ENCODE data around the gene RER1.

- TF ChIP-seq, protein P1, sequence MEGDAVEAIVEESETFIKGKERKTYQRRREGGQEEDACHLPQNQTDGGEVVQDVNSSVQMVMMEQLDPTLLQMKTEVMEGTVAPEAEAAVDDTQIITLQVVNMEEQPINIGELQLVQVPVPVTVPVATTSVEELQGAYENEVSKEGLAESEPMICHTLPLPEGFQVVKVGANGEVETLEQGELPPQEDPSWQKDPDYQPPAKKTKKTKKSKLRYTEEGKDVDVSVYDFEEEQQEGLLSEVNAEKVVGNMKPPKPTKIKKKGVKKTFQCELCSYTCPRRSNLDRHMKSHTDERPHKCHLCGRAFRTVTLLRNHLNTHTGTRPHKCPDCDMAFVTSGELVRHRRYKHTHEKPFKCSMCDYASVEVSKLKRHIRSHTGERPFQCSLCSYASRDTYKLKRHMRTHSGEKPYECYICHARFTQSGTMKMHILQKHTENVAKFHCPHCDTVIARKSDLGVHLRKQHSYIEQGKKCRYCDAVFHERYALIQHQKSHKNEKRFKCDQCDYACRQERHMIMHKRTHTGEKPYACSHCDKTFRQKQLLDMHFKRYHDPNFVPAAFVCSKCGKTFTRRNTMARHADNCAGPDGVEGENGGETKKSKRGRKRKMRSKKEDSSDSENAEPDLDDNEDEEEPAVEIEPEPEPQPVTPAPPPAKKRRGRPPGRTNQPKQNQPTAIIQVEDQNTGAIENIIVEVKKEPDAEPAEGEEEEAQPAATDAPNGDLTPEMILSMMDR (IDR thresholded peaks at IDR 0.05): no peak
- no peak for TF ChIP-seq POLR2A (IDR thresholded peaks at IDR 0.05)
Measured at GRCh38 chr1:2442661-2443060, 51.0 kb downstream of the RER1 start.

Measured in vagina (tissue), 2 donors.